ENCODE measurements around the gene HYI.

- no peak for TF ChIP-seq POLR2A (IDR thresholded peaks at IDR 0.05; ENCODE audit: low read depth, low read length)
- no peak for TF ChIP-seq POLR2AphosphoS5 (IDR thresholded peaks at IDR 0.05; ENCODE audit: low read depth, low read length)
- no peak for TF ChIP-seq TAF1 (IDR thresholded peaks at IDR 0.05; ENCODE audit: low read depth, low read length)
- no peak for TF ChIP-seq SPI1 (IDR thresholded peaks at IDR 0.05; ENCODE audit: low read depth, low read length)
These were observed 48.4 kb downstream of the HYI start for GRCh38 chr1:43405219-43405875.

Data from GM12891 (cell line).